ENCODE results near the gene UMAD1. TPM values are rescaled to one million over a fixed set of nuclear protein-coding genes. Genes with fewer than 3 reads are reported as not detected.
"Not testable (repeated sequence)": the region's sequence is repeated elsewhere in the genome, so short reads cannot be mapped to it uniquely, and the experiment has no call there.

The UMAD1 gene
- total RNA-seq, 1 donor from 2014 or later: 13.9 TPM

GRCh38 chr7:7651479-7651878 is 10.9 kb downstream of the UMAD1 start:
- H3K36me3 Mint-ChIP-seq (ENCODE audit: low read depth): peaks cover 6% of the 10 kb centered on the region
- no peak overlapping the region for H3K4me3 Mint-ChIP-seq
- H3K27ac Mint-ChIP-seq: no peak overlapping the region
- ChIA-PET CTCF (no interaction called here), POLR2A (no interaction called here)
- no peak for TF ChIP-seq CTCF (IDR thresholded peaks at IDR 0.05)
- ATAC-seq (ENCODE audit: low read depth): no peak
- H3K27me3 Mint-ChIP-seq: no peaks in the 10 kb centered on the region
- intact Hi-C loops (cut with micrococcal nuclease): no loop called here
- no peak for DNase-seq
- peaks cover 30% of the 10 kb centered on the region for H3K4me1 Mint-ChIP-seq
- H3K9me3 Mint-ChIP-seq: no peaks in the 10 kb centered on the region

GRCh38 chr7:7652798-7653540 is 12.4 kb downstream of the UMAD1 start:
- ChIA-PET POLR2A (no interaction called here), CTCF (no interaction called here)
- no peaks in the 10 kb centered on the region for H3K9me3 Mint-ChIP-seq

GRCh38 chr7:7653593-7654187 is 13.1 kb downstream of the UMAD1 start:
- H3K9me3 Mint-ChIP-seq: no peaks in the 10 kb centered on the region
- DNase-seq: no peak
- no peak overlapping the region for H3K4me3 Mint-ChIP-seq
- ChIA-PET CTCF (no interaction called here), POLR2A (no interaction called here)
- H3K4me1 Mint-ChIP-seq: peaks cover 39% of the 10 kb centered on the region
- no peak for TF ChIP-seq CTCF (IDR thresholded peaks at IDR 0.05)
- no peak overlapping the region for H3K27ac Mint-ChIP-seq
- H3K27me3 Mint-ChIP-seq: no peaks in the 10 kb centered on the region
- H3K36me3 Mint-ChIP-seq (ENCODE audit: low read depth): peaks cover 16% of the 10 kb centered on the region
- no peak for ATAC-seq (ENCODE audit: low read depth)
- intact Hi-C loops (cut with micrococcal nuclease): loop anchor here (2.0 kb wide), 1 partner anchor 17 kb away; no protein-coding TSS in a partner anchor

More at GRCh38 chr7:7652798-7653540, 12.4 kb downstream of the UMAD1 start:
- Mint-ChIP-seq H3K4me3 (no peak overlapping the region), H3K36me3 (ENCODE audit: low read depth) (peaks cover 13% of the 10 kb centered on the region), H3K27me3 (no peaks in the 10 kb centered on the region), H3K27ac (no peak overlapping the region), H3K4me1 (peaks cover 39% of the 10 kb centered on the region)
- intact Hi-C loops (cut with micrococcal nuclease): loop anchor here (2.0 kb wide), 1 partner anchor 18 kb away; no protein-coding TSS in a partner anchor
- ATAC-seq (ENCODE audit: low read depth): no peak
- no peak for DNase-seq
- no peak for TF ChIP-seq CTCF (IDR thresholded peaks at IDR 0.05)

- ChIA-PET CTCF (interaction anchor here (1.3 kb wide), 1 partner anchor 13 kb away, joined by 3 read pairs; no protein-coding TSS in a partner anchor), POLR2A (no interaction called here)
- ATAC-seq (ENCODE audit: low read depth) (no peak), DNase-seq (no peak)
- no peak for TF ChIP-seq CTCF (IDR thresholded peaks at IDR 0.05)
- Mint-ChIP-seq H3K36me3 (ENCODE audit: low read depth) (peaks cover 24% of the 10 kb centered on the region), H3K9me3 (peaks cover 12% of the 10 kb centered on the region), H3K27me3 (no peaks in the 10 kb centered on the region), H3K27ac (no peak overlapping the region), H3K4me3 (no peak overlapping the region), H3K4me1 (peaks cover 41% of the 10 kb centered on the region)
- intact Hi-C loops (cut with micrococcal nuclease): no loop called here
Observed at GRCh38 chr7:7654964-7655715, 14.6 kb downstream of the UMAD1 start.

GRCh38 chr7:7656459-7656858 is 15.9 kb downstream of the UMAD1 start:
- H3K4me3 Mint-ChIP-seq; ATAC-seq (ENCODE audit: low read depth); intact Hi-C loops (cut with micrococcal nuclease); H3K27me3 Mint-ChIP-seq; CTCF ChIA-PET; H3K27ac Mint-ChIP-seq; DNase-seq; POLR2A ChIA-PET: not testable (repeated sequence)
- peaks cover 27% of the 10 kb centered on the region for H3K36me3 Mint-ChIP-seq (ENCODE audit: low read depth)
- peaks cover 14% of the 10 kb centered on the region for H3K9me3 Mint-ChIP-seq
- H3K4me1 Mint-ChIP-seq: peaks cover 42% of the 10 kb centered on the region

Measured in activated B cell treated with CpG ODN at 0.5 μM for 24 hours (primary cell).